Measurements from ENCODE around the gene CDIP1. TPM values are rescaled to one million over a fixed set of nuclear protein-coding genes. Genes with fewer than 3 reads are reported as not detected.

Gene CDIP1
- total RNA-seq, 1 donor = 11.8 TPM

GRCh38 chr16:4472880-4473279 lies 65.7 kb downstream of the CDIP1 start:
- no peak overlapping the region for H3K4me3 ChIP-seq (ENCODE audit: low read depth, low read length)
- no peak for DNase-seq (ENCODE audit: low read depth)
- no peak for TF ChIP-seq CTCF (IDR thresholded peaks at IDR 0.05; ENCODE audit: insufficient read depth, low read length)

GRCh38 chr16:4471869-4472268 lies 66.7 kb downstream of the CDIP1 start:
- no peak overlapping the region for H3K4me3 ChIP-seq (ENCODE audit: low read depth, low read length)
- no peak for TF ChIP-seq CTCF (IDR thresholded peaks at IDR 0.05; ENCODE audit: insufficient read depth, low read length)
- no peak for DNase-seq (ENCODE audit: low read depth)

GRCh38 chr16:4468972-4469371 lies 69.6 kb downstream of the CDIP1 start:
- no peak for DNase-seq (ENCODE audit: low read depth)
- no peak overlapping the region for H3K4me3 ChIP-seq (ENCODE audit: low read depth, low read length)
- TF ChIP-seq CTCF (IDR thresholded peaks at IDR 0.05; ENCODE audit: insufficient read depth, low read length) = no peak

GRCh38 chr16:4467916-4468315 lies 70.7 kb downstream of the CDIP1 start:
- no peak for TF ChIP-seq CTCF (IDR thresholded peaks at IDR 0.05; ENCODE audit: insufficient read depth, low read length)
- no peak for DNase-seq (ENCODE audit: low read depth)
- no peak overlapping the region for H3K4me3 ChIP-seq (ENCODE audit: low read depth, low read length)

- H3K4me3 ChIP-seq (ENCODE audit: low read depth, low read length) = no peak overlapping the region
- DNase-seq (ENCODE audit: low read depth) = peak; percentile 35
- no peak for TF ChIP-seq CTCF (IDR thresholded peaks at IDR 0.05; ENCODE audit: insufficient read depth, low read length)
These were observed 72.4 kb downstream of the CDIP1 start for GRCh38 chr16:4465977-4466779.

GRCh38 chr16:4463522-4464163 lies 74.9 kb downstream of the CDIP1 start:
- H3K4me3 ChIP-seq (ENCODE audit: low read depth, low read length) = no peak overlapping the region
- DNase-seq (ENCODE audit: low read depth) = no peak
- TF ChIP-seq CTCF (IDR thresholded peaks at IDR 0.05; ENCODE audit: insufficient read depth, low read length) = no peak
